NCI-H748 (cell line): ENCODE measurements around the gene COBLL1.
"Not testable (repeated sequence)": the region's sequence is repeated elsewhere in the genome, so short reads cannot be mapped to it uniquely, and the experiment has no call there.

Experiments
- DNase-seq: peaks from one replicate; lab custom pipeline; 2025; ENCODE audit not compliant: unreplicated experiment; lab: John Stamatoyannopoulos, UW

Gene COBLL1, protein sequence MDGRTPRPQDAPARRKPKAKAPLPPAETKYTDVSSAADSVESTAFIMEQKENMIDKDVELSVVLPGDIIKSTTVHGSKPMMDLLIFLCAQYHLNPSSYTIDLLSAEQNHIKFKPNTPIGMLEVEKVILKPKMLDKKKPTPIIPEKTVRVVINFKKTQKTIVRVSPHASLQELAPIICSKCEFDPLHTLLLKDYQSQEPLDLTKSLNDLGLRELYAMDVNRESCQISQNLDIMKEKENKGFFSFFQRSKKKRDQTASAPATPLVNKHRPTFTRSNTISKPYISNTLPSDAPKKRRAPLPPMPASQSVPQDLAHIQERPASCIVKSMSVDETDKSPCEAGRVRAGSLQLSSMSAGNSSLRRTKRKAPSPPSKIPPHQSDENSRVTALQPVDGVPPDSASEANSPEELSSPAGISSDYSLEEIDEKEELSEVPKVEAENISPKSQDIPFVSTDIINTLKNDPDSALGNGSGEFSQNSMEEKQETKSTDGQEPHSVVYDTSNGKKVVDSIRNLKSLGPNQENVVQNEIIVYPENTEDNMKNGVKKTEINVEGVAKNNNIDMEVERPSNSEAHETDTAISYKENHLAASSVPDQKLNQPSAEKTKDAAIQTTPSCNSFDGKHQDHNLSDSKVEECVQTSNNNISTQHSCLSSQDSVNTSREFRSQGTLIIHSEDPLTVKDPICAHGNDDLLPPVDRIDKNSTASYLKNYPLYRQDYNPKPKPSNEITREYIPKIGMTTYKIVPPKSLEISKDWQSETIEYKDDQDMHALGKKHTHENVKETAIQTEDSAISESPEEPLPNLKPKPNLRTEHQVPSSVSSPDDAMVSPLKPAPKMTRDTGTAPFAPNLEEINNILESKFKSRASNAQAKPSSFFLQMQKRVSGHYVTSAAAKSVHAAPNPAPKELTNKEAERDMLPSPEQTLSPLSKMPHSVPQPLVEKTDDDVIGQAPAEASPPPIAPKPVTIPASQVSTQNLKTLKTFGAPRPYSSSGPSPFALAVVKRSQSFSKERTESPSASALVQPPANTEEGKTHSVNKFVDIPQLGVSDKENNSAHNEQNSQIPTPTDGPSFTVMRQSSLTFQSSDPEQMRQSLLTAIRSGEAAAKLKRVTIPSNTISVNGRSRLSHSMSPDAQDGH

GRCh38 chr2:164841719-164842623, at the start of gene COBLL1:
COBLL1 (minus strand) TSS chr2:164841823; CDS start chr2:164841196, 627 bp downstream.
- peak; percentile 92 for DNase-seq

GRCh38 chr2:164890544-164890943, 48.9 kb upstream of the COBLL1 start:
- no peak for DNase-seq

GRCh38 chr2:164888592-164888991, 47.0 kb upstream of the COBLL1 start:
- DNase-seq: no peak

DNA sequence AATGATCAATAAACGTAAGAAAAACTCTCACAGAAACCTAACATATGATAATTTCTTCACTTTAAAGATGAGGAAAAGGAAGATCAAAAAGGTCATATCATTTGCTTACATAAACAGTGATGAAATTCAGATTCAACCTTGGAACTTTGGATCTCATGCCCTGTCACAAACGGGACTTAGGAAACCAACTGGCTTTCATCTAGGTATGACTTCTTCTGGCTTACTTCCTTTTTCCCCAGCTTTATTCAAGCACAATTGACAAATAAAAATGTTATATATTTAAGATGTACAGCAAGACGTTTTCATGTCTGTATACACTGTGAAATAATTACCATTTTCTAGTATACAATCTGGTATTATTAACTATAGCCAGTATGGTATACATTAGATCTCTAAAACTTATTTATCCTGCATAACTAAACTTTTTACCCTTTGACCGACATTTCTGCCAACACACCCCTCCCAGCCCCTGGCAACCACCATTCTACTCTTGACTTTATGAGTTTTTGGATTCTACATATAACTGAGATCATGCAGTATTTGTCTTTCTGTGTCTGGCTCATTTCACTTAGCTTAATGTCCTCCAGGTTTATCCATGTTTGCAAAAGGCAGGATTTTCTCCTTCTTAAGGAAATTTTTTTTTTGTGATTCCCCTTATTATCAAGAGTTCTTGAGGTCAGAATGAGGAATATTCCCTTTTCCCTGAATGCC, 46.0 kb upstream of the COBLL1 start:
- DNase-seq: no peak

GRCh38 chr2:164882276-164882675, 40.7 kb upstream of the COBLL1 start:
- no peak for DNase-seq

GRCh38 chr2:164881524-164881923, 39.9 kb upstream of the COBLL1 start:
- DNase-seq: no peak

DNA sequence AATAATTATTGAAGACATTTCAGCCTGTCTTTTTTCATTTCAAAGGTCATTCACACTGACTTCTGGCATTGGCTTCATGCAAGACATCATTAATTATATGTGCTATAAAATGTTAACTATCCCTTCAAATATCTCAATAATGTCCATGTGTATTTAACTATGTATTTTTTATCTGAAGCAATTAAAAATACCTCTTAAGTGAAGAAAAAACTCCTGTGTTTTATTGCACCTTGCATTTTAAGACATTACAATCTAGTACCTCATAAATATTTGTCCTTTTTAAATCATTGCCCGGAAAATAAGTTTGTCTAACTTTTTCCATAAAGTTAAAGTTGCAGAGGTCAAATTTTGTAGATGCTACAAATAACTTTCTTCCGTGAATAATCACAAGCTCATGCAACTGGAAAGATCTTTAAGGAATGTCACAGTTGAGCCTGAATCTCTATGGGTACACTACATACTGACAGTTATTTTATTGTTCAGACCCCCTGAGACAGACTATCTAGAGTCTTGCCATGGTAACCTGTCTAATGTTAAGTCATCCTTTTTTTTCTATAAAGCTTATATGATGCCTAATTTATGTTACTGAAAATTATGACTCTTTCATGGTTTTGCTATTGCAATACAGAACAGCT, 38.4 kb upstream of the COBLL1 start:
- no peak for DNase-seq

- DNase-seq: no peak
These were observed 36.3 kb upstream of the COBLL1 start for GRCh38 chr2:164877927-164878326.

- DNase-seq: no peak
These were observed 35.5 kb upstream of the COBLL1 start for GRCh38 chr2:164877169-164877568.

GRCh38 chr2:164875334-164876205, 33.9 kb upstream of the COBLL1 start:
- no peak for DNase-seq

GRCh38 chr2:164873210-164873908, 31.7 kb upstream of the COBLL1 start:
- DNase-seq: peak; percentile 18

GRCh38 chr2:164871404-164871803, 29.8 kb upstream of the COBLL1 start:
- DNase-seq: no peak

DNA sequence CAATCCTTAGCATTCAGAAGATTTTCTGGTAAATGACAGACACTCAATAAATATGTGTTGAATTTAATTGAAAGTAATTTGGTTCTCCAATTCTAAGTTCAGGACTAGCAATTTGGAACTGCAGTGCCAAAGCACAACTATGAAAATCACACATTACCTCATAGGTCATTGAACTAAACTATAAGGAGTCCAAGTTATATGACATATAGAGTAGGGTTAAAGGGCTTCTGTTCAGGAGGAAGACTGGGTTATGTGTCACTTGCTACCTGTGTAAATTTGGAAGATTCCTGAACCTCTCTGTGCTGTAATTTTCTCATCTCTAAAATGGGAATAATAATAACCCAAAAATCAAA, 27.8 kb upstream of the COBLL1 start:
- no peak for DNase-seq

DNA sequence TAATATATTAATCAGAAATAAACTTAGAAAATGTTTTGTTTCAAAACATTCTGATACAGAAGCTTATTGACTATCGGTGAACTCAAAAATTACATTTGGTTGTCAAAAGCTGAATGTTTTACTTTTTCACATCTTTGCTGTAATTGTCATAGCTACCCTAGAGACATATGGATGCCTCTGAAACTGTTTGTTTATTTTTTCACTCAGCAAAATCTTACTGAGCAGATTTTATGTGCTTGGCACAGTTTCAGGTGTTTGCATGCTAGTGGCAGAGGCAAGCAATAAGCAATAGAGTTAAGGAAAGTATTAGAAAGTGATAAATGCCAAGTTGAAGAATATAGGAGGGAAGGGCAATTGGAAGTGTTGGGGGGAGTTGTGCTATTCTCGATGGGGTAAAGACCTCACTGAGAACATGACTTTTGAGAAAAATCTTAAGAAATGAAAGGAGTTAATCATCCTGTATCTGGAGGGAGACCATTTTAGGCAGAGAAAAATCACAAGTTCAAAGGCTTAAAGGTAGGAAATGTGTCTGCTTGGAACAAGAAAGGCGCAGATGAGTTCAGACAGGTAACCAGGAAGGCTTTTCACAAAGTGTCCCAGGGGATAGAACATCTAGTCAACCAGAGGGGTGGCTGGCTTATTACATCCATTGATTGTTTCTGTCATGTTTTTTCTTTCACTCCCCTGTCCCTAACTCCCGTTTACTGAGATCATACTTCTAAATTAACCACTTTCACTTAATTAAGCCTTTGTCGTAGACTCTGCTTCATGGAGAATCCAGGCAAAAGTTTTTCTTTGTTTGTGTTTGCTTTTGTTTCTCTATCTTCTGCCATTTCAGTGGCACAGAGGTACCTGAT, 27.2 kb upstream of the COBLL1 start:
- peak; percentile 18 for DNase-seq

- DNase-seq: no peak
These were observed 26.3 kb upstream of the COBLL1 start for GRCh38 chr2:164867779-164868397.

DNA sequence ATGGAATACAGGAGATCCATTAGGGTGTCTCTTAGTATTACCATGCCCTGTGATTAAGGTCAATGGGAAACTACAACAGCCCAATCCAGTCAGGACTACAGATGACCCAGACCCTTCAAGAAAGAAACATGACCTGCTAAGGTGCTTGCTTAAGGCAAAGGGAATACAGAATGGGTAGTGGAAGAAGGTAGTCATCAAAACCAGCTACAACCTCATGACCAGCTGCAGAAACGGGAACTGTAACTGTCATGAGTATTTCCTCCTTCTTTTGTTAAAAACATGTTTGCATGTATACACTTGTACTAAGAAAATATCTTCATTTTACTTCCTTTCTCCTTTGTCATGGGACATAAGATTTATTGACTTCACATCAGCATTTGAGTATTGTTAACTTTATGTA, 24.8 kb upstream of the COBLL1 start:
- DNase-seq: not testable (repeated sequence)

DNA sequence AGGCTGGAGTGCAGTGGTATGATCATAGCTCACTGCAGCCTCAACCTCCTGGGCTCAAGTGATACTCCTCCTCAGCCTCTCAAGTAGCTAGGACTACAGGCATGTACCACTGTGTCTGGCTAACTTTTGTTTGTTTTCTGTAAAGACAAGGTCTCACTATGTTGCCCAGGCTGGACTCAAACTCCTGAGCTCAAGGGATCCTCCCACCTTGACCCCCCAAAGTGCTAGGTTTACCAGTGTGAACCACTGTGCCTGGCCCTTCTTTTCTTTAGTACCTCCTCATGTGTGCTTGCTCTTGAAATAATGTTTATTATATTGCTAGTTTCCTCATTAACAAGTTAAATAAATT, 19.0 kb upstream of the COBLL1 start:
- DNase-seq: no peak
